ENCODE measurements around the gene SIPA1L3.

The SIPA1L3 gene

GRCh38 chr19:38115271-38115802 is 208.3 kb downstream of the SIPA1L3 start:
- no peak for DNase-seq

- DNase-seq: no peak
Measured at GRCh38 chr19:38118176-38118575, 211.2 kb downstream of the SIPA1L3 start.

GRCh38 chr19:38120471-38121025 is 213.5 kb downstream of the SIPA1L3 start:
- DNase-seq: no peak

GRCh38 chr19:38122402-38123093 is 215.5 kb downstream of the SIPA1L3 start:
- DNase-seq: no peak

- DNase-seq: no peak
Measured at GRCh38 chr19:38125238-38125637, 218.2 kb downstream of the SIPA1L3 start.

GRCh38 chr19:38130399-38130798 is 223.4 kb downstream of the SIPA1L3 start:
- DNase-seq: no peak

- no peak for DNase-seq
Measured at GRCh38 chr19:38132781-38133180, 225.8 kb downstream of the SIPA1L3 start.

- DNase-seq: no peak
Measured at GRCh38 chr19:38133319-38133718, 226.3 kb downstream of the SIPA1L3 start.

GRCh38 chr19:38134540-38135149 is 227.6 kb downstream of the SIPA1L3 start:
- peak in 2 of 5 donors; percentile 8 to 17 for DNase-seq

- no peak for DNase-seq
Measured at GRCh38 chr19:38135150-38135998, 228.4 kb downstream of the SIPA1L3 start.

GRCh38 chr19:38139122-38139521 is 232.1 kb downstream of the SIPA1L3 start:
- no peak for DNase-seq

GRCh38 chr19:38141108-38141507 is 234.1 kb downstream of the SIPA1L3 start:
- no peak for DNase-seq

GRCh38 chr19:38142176-38143035 is 235.4 kb downstream of the SIPA1L3 start:
- DNase-seq: peak in 2 of 5 donors; percentile 7 to 28

GRCh38 chr19:38143847-38144246 is 236.8 kb downstream of the SIPA1L3 start:
- DNase-seq: no peak

- no peak for DNase-seq
Measured at GRCh38 chr19:38144667-38145066, 237.7 kb downstream of the SIPA1L3 start.

GRCh38 chr19:38145623-38146022 is 238.6 kb downstream of the SIPA1L3 start:
- DNase-seq: no peak

- DNase-seq: no peak
Measured at GRCh38 chr19:38148337-38148736, 241.3 kb downstream of the SIPA1L3 start.

- DNase-seq: no peak
Measured at GRCh38 chr19:38149661-38150061, 242.7 kb downstream of the SIPA1L3 start.

GRCh38 chr19:38151242-38151641 is 244.2 kb downstream of the SIPA1L3 start:
- DNase-seq: no peak

- no peak for DNase-seq
Measured at GRCh38 chr19:38152461-38153379, 245.7 kb downstream of the SIPA1L3 start.

- no peak for DNase-seq
Measured at GRCh38 chr19:38155453-38155852, 248.4 kb downstream of the SIPA1L3 start.
